CD4-positive, alpha-beta T cell treated with Interleukin-15 for 1 hour (primary cell): Measurements from ENCODE around the gene CAP2.

ENCODE experiments used
- DNase-seq: peaks from one replicate; pipeline ENCODE4 v3.0.0-alpha.2; 2020

CAP2 gene, protein sequence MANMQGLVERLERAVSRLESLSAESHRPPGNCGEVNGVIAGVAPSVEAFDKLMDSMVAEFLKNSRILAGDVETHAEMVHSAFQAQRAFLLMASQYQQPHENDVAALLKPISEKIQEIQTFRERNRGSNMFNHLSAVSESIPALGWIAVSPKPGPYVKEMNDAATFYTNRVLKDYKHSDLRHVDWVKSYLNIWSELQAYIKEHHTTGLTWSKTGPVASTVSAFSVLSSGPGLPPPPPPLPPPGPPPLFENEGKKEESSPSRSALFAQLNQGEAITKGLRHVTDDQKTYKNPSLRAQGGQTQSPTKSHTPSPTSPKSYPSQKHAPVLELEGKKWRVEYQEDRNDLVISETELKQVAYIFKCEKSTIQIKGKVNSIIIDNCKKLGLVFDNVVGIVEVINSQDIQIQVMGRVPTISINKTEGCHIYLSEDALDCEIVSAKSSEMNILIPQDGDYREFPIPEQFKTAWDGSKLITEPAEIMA

DNA sequence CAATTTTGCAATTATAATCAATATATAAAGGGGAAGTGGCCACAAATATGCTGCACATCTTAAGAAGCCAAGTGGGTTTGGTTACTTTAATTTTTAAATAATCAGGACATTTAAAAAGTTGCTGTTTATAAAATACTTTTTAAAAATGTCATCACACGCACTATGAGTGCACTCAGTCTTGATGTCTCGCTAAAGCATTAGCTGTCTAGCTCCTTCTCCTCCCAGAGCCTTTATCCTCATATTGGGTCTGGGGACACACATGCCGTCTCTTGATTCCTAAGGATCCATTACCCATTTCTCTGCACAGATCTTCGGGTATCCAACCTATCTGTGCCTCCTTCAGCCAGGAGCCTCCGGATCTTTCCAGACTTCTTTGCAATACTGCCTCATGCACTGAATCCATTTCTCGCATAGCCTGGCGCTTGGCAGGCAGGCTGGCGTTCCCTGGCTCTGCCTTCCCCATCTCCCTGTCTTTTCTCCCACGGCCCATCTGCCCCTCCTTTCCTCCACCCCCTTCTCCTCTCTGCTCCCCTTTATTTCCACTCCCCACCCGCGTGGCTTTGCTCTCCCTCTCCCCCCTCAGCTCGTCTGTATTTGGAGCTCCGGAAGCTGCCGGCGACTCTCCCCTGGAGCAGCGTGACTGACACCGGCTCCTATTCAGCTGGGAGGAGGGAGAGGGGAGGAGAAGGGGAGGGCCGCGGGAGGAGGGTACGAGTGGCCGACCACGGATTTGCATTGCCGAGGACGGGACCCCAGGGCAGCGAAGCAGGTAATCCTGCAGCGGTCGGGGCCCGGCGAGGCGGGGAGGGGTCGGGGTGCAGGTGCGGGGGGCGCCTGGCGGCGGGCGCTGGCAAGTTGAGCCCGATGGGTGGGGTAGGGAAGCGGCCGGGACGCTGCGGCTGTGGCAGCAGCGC lies at the start of gene CAP2:
CAP2 (plus strand) TSS at position 618 of the 914 bp plus-strand sequence. CDS start 27,961 bp downstream, outside the sequence.
- DNase-seq, result no peak

DNA sequence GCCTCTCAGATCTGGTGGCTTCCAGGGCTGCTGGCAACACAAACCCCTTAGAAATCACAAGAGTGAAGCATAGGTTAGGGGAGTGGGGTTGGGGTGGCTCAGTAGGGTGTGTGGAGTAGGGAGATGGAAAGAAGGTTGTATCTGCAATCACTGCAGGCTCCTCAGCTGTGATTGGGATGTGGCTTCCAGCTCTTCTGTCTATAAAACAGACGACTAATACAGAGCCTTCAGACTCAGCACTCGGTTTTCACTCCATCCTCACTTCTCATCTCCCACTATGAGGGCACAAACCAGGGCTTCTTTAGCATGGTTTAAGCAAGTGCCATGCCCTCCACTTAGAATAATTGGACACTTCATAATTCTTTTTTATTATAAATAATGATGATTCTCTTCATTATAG lies 46.4 kb upstream of the CAP2 start:
- no peak for DNase-seq

DNA sequence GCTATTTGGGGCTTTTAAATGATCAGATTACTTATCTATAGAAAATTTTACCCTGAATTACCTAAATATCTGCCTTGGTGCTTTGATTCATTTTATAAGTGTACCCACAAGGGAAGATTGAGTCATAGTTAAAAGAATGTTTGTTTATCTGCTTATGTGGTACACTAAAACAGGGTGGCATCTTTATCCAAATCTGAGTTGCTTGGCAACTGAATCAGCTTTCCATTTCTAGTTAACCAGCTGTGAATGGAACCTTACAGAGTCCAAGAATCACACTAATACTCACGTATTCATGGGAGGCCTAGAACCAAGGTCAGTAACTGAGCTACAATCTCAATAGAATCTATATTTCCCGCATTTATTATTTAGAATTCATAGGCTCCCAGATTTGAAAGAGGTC lies 44.0 kb upstream of the CAP2 start:
- no peak for DNase-seq

DNA sequence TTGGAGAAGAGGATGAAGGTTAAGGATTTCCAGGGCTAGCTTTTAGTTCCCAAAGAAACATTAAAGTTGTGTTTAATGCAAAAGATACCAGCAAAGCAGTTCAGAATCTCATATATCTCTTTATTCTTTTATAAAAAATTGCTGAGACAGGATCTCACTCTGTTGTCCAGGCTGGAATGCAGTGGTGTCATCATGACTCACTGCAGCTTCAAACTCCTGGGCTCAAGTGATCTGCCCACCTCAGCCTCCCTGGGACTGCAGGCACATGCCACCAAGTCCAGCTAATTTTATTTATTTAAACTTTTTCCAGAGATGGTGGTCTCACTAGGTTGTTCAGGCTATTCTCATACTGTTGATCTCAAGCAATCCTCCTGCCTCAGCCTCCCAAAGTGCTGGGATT lies 41.1 kb upstream of the CAP2 start:
- DNase-seq, result no peak

DNA sequence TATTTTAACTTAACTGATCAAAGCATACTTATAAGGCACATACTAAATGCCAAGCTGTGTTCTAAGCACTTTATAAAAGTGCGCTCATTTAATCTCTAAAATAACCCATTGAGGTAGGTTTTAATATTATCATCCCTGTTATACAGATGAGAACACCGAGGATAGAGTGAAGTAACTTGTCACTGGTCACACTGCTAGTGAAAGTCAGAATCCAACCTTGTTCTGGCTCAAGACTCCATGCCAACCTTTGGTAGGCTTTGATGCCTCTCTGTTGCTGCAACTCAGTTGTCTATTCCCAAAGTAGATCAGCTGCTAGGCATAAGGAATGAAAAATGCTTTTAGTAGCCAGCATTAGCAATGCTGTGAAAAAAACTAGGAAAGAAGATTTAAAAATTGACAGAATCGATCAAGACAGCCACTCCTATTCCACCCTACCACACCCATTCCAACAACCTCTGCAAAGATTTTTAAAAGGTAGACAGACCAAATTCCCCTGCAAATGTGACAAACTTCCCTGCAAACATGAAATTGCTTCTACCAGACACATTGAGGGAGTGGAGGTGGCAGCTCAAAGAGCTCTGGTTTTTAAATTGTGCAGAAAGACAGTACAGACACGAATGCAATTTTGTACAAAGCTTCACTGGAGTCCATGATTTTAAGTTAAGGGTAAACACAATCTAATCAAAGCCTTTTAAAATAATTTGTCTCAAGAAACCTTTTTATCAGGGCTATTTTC lies 39.8 kb upstream of the CAP2 start:
- no peak for DNase-seq

DNA sequence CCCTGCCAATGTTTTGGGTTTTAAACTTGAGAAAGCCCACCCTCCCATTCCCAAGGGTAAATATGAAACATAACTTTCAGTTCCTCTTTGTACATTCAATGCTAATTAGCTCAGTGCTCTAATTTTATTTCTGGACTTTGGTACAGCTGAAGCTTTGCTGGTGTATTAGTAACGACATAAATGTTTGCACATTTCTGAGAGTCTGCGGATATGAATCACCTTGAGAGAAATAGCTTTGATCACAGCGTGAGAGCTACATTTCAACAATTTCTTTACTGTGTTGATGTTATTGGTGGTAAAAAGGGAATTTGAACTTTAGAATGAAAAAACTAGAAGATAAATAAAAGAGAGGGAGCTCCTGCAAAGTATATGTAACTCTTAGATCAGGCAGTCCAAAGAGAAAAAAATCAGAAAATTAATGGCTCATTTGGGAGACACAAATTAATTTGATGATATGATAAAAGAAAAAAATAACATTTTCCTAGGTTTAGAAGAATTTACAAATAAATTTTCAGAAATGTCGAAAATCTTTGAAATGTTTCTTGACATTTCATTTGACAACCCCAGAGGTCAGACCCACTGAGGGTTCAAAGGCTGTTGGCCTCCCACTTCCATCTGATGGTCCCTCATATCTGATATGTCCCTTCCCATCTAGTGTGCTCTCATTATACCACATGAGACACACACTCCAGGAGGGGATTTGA lies 38.5 kb upstream of the CAP2 start:
- DNase-seq, result no peak

DNA sequence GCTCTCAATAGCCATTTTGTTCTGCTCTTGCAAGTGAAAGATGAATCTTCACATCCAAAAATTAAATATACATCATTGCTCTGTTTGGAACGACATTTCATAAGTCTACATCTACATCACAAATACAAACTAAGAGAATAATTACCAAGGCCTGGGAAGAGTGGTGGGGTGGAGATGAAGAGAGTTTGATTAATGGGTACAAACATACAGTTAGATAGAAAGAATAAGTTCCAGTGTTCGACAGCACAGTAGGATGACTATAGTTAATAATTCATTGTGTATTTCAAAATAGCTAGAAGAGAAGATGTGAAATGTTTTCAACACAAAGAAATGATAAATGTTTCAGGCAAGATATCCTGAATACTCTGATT lies 38.0 kb upstream of the CAP2 start:
- DNase-seq, result no peak

DNA sequence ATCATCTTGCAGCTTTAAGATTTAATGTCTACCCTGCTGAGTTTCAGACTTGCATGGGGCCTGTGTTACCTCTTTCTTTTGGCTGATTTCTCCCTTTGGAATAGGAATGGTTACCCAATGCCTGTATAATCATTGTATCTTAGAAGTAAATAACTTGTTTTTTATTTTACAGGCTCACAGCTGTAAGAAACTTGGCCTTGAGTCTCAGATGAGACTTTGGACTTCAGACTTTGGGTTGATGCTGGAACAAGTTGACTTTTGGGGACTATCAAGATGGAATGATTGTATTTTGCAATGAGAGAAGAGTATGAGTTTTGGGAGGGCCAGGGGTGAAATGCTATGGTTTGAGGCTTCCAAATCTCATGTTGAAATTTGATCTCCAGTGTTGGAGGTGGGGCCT lies 34.9 kb upstream of the CAP2 start:
- DNase-seq, result no peak

DNA sequence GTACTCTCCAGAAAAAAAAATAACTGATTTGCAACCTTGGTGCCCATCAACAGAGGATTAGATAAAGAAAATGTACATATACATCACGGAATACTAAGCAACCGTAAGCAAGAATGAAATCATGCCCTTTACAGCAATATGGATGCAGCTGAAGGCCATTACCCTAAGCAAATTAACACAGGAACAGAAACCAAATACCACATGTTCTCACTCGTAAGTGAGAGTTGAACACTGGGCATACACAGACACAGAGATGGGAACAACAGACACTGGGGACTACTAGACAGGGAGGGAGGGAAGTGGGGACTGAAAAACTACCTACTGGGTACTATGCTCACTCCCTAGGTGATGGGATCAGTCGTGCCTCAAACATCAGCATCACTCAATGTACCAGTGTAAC lies 32.8 kb upstream of the CAP2 start:
- no peak for DNase-seq

DNA sequence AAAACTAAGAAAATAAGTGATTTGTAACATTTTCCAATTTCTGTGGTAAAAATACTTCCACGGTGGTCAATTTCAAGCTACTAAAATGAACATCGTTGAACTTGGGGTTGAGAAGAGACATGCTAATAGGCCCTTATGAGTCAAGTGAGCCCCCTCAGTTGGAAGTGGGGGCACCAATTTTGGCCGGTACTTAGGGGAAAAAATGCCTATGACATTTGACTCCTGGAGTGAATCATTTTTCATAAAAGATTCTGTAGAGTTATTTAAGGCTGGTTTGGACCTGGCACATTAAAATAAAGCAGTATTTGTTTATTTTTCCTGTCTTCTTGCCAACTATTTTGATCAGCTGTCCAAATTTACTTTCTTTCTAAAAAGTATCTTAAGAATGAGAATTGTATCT lies 32.4 kb upstream of the CAP2 start:
- DNase-seq, result no peak

DNA sequence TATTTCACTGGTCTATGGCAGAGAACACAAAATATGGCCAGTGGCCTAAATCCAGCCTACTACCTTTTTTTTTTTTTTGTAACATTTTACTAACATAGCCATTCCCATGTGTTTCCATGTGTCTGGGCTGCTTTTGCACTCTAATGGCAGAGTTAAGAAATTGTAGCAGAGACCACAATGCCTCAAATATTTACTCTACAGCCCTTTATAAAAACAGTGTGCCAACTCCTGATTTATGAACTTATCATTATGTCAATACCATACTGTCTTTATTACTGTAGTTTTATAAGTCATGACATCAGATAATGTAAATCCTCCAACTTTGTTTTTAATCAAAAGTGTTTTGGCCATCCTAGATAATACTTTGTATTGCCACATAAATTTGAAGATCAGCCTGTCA lies 27.4 kb upstream of the CAP2 start:
- DNase-seq, result no peak

DNA sequence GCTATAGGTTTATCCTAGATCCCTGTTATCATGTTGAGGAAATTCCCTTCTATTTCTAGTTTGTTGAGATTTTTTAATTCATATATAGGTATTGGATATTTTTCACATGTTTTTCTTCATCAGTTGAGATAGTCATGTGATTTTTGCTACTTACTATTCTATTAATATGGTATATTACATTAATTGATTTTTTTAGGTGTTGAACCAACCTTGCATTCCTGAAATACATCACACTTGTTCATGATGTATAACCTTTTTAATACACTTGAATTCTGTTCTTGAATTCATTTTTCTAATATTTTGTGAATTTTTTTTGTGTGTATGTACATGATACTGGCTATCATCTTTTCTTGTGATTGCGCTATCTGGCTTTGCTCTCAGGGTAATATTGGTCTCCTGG lies 25.5 kb upstream of the CAP2 start:
- DNase-seq, result no peak

DNA sequence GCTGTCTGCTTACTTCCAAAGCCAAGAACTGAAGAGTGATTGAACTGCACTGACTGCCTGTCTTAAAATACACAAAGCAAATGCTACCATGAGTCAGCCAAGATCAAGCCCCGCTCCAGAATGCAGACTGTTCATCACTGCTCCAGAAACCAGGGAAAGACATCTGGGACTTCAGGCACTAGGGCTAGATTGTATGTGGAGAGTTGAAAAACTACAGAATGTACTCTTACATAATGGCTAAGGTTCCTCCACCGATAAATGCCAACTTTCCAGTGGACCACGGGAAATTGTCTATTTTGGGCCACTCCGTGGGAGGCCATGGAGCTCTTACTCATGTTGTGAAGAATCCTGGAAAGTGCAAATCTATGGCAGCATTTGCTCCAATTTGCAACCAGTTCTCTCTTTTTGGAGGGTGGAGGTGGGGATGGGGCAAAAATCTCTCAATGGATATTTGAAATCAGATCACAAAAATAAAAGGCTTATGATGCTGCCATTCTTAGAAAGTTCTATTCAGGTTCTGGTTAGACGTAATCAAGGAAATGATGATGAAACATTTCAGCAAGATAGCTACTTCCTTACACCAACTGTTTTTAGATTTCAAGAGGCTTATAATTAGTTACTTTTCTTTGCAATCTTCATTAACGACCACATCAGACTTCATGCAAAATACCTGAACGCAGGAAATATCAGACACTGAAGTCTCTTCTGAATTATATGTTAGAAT lies 11.8 kb upstream of the CAP2 start:
- no peak for DNase-seq

DNA sequence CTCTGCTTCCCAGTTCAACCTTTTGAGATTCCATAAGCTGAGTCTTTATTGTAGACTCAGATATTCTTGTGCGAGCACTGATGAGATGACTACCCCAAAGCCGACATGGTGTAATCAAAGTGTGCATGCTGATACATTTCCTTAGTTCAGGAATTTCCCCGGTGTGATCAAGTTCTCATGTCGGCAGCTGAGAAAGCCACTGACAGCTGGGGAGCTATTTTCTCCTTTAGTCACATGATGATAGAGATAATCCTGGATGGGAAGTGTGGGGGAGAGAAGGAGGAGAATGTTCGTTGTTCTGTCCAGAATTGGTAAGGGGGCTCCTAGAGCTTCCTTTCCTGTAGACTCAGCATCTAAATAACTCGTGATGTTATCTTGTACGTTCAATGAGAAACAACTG lies 7.7 kb upstream of the CAP2 start:
- DNase-seq, result no peak

DNA sequence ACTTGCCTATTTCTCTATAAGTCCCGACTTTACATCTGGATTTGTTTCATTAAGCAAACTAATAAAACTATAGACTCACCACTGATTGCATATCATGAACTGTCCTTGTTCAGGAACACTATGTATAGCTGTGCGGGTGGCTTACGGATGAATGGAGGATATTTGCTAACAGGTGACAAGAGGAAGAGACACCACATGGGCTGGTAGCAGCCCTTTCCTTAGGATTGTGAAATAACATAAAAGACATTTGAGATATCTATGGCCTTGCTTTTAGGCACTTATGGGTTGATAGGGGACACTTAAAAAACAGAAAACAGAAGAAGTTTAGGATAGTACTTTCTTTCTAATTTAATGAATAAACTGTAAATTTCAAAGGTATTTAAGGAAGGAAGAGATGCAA lies 5.0 kb upstream of the CAP2 start:
- DNase-seq, result no peak

DNA sequence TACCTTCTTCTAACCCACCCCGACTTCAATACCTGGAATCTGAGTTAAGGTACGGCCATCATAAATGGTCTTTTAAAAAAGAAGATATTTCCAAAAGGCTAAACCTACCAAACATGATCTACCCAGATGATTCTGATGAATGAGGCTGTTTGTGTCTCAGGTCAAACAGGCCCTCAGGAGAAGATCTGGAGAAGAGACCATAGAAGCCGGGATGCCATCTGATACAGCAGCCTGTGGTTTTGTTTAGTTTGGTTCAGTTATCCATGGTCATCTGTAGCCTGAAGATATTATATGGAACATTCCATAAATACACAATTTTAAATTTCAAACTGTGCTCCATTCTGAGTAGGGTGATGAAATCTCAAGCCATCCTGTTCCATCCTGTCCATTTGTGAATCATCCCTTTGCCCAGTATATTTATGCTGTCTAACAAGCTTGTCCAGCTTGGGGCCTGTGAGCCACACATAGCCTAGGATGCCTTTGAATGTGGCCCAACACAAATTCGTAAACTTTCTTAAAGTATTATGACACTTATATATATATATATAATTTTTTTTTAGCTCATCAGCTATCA lies 4.0 kb upstream of the CAP2 start:
- DNase-seq, result no peak

DNA sequence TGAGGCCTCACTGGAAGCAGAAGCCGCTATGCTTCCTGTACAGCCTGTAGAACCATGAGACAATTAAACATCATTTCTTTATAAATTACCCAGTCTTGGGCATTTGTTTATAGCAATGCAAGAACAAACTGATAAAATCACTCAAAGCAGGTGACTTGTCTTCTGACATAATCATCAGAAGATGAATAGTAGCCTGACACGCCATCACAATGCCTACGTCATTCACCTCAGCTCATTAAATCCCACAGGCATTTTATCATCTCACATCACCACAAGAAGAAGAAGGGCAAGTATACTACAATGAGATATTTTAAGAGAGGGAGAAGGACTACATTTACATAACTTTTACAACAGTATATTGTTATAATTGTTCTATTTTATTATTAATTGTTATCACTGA lies 3.1 kb upstream of the CAP2 start:
- no peak for DNase-seq

DNA sequence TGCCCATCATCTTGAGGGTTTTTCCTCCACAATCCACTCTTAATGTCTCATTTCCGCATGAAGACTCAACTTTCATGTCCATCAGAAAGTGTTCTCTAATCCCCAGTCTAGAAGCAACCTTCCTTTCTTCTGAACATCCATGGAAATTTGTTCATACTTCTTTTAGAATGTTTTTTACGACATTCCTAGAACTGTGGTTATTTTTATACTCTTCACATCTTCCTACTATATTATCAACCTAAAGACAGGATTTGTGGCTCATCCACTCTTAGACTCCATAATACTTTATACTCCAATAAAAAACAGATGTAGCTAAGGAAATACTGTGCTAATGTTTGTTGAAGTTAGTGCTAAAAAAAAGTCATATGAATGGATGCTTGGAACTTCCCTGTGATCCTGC lies 1.4 kb upstream of the CAP2 start:
- DNase-seq, result no peak

DNA sequence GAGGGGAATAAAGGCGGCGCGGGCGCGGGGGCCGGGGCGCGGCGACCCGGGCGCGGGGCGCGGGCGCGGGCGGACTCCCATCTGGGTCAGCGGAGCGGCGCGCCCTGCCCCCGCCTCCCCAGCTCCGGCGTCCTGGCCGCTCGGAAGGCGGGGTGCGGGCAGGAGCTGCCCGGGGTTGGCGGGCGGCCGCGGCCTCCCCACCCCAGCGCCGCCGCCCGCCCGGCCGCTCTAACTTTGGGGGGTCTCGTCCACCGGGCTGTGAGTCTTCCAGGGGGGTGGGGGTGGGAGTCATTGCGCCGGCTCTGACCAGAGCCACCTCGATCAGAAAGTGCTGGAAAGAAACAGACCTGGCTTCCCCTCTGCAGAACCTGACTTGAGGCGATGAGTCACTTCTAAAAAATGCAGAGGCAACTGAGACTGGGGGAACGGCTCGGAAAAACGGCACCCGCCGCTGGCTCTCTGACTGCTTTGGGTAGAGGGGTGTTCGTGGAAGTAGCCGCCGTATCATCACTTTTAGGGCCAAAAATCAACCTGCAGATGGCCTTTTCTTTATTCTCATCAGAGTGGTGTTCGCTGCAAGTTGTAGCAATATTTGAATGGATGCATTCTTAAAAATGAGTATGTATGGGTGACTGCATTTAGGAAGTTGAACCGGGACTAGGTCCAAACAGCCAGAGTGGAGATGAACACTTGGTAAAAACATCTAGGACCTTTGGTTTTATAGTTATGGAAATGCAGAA lies 667 bp downstream of the CAP2 start:
- no peak for DNase-seq

DNA sequence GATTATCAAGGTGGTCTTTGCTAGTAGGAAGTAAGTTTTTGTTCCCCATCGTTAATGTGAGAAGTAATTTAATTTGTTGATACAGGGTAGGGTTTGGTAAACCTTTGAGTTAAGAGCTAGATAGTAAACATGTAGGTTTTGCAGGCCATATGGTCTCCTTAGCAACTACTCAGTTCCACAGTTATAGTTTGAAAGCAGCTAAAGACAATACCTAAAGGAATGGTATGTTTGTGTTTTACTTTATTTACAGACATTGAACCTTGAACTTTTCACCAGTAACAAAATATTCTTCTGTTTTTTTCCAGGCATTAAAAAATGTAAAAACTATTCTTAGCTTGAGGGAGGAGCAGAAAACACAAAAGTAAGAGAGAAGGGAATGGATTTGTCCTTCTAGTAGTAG lies 1.7 kb downstream of the CAP2 start:
- no peak for DNase-seq

DNA sequence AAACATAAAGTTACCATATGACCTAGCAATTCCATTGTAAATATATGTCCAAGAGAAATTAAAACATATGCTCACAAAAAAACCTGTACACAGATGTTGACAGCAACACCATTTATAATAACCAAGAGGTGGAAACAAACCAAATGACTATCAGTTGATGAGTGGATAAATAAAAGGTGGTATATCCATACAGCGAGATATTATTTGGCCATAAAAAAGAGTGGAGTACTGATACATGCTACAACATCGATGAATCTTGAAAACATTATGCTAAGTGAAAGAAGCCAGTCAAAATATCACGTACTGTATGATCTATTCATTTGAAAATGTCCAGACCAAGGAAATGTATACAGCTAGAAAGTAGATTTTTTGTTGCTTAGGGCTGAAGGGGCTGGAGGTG lies 2.9 kb downstream of the CAP2 start:
- DNase-seq, result no peak
